WTC11 (cell line): ENCODE measurements around the gene LGALS9B.
"Not testable (repeated sequence)": the region's sequence is repeated elsewhere in the genome, so short reads cannot be mapped to it uniquely, and the experiment has no call there.

Experiments used
- ATF1 ChIP-seq: sonication (generic); formaldehyde crosslinking; IDR thresholded peaks from 2 replicates; pipeline ENCODE4 v1.8.1; 2023; ENCODE audit warnings: mild to moderate bottlenecking, moderate library complexity, missing genetic modification reagents
- ZBTB21 ChIP-seq: sonication (generic); formaldehyde crosslinking; IDR thresholded peaks from 2 replicates; pipeline ENCODE4 v1.8.1; 2023; ENCODE audit warnings: mild to moderate bottlenecking, missing genetic modification reagents, borderline replicate concordance
- TF ChIP-seq, protein P1 (sequence below): fragments of 200-600 bp; IDR thresholded peaks from 2 replicates; pipeline ENCODE4 v1.8.0; 2022; ENCODE audit warnings: antibody characterized with exemption

DNA sequence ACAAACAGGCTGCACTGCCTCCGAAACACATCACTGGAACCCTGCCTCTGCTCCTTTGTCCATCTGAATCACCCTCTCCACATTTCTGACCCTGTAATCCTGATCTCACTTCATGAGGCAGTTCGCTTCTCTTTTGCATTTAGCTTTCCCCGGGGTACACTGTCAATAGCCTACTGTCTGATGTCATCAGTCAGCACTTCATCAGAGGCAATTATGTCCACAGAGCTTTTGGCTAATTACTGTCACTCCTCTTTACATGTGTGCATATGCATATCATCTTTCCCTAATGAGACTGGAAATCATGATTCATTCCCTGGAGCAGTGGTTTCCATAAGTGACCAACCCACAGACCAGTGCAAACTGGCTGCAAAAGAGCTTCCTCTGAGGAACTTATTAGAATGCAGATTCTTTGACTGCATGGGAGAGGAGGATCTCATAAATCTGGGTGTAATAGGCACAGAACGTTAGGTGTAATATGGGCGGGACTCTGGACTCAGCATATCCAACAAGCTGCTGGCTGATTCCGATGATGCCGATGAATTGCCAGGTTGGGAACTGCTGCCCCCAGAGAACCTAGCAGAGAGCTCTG is 49.8 kb downstream of the LGALS9B start:
- not testable (repeated sequence) for TF ChIP-seq ATF1 (CRISPR knock-in tag); ZBTB21
- TF ChIP-seq, protein P1, sequence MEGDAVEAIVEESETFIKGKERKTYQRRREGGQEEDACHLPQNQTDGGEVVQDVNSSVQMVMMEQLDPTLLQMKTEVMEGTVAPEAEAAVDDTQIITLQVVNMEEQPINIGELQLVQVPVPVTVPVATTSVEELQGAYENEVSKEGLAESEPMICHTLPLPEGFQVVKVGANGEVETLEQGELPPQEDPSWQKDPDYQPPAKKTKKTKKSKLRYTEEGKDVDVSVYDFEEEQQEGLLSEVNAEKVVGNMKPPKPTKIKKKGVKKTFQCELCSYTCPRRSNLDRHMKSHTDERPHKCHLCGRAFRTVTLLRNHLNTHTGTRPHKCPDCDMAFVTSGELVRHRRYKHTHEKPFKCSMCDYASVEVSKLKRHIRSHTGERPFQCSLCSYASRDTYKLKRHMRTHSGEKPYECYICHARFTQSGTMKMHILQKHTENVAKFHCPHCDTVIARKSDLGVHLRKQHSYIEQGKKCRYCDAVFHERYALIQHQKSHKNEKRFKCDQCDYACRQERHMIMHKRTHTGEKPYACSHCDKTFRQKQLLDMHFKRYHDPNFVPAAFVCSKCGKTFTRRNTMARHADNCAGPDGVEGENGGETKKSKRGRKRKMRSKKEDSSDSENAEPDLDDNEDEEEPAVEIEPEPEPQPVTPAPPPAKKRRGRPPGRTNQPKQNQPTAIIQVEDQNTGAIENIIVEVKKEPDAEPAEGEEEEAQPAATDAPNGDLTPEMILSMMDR, result not testable (repeated sequence)
